Stomach smooth muscle (tissue), 2 donors: ENCODE results near the gene NRF1.

Experiments used
- H3K27ac ChIP-seq: one replicate; pipeline ENCODE4 v1.7.0; 2013; ENCODE audit warnings: mild to moderate bottlenecking, low read length, inconsistent platforms
- H3K27me3 ChIP-seq, 2 donors: one replicate each; pipeline ENCODE4 v1.7.0; 2013; ENCODE audit warnings: low read length in 2 of 2; ENCODE audit not compliant: insufficient read depth in 2 of 2, control insufficient read depth in 1 of 2
- H3K36me3 ChIP-seq, 2 donors: one replicate each; pipeline ENCODE4 v1.7.0; 2013; ENCODE audit warnings: low read length in 2 of 2; ENCODE audit not compliant: control insufficient read depth in 2 of 2, insufficient read depth in 2 of 2
- H3K4me1 ChIP-seq: one replicate; pipeline ENCODE4 v1.7.0; 2013; ENCODE audit warnings: low read length; ENCODE audit not compliant: control insufficient read depth, insufficient read depth
- H3K4me3 ChIP-seq, 2 donors: one replicate each; pipeline ENCODE4 v1.7.0; 2013; ENCODE audit warnings: low read length in 2 of 2
- H3K9ac ChIP-seq, 2 donors: one replicate each; pipeline ENCODE4 v1.7.0; 2013; ENCODE audit warnings: low read length in 2 of 2, mild to moderate bottlenecking in 1 of 2
- H3K9me3 ChIP-seq, 2 donors: one replicate each; pipeline ENCODE4 v1.7.0; 2013; ENCODE audit warnings: low read length in 2 of 2; ENCODE audit not compliant: control insufficient read depth in 2 of 2
- donor health status: healthy.
- donor health status: Pancreatic carcinoma.

NRF1 gene

DNA sequence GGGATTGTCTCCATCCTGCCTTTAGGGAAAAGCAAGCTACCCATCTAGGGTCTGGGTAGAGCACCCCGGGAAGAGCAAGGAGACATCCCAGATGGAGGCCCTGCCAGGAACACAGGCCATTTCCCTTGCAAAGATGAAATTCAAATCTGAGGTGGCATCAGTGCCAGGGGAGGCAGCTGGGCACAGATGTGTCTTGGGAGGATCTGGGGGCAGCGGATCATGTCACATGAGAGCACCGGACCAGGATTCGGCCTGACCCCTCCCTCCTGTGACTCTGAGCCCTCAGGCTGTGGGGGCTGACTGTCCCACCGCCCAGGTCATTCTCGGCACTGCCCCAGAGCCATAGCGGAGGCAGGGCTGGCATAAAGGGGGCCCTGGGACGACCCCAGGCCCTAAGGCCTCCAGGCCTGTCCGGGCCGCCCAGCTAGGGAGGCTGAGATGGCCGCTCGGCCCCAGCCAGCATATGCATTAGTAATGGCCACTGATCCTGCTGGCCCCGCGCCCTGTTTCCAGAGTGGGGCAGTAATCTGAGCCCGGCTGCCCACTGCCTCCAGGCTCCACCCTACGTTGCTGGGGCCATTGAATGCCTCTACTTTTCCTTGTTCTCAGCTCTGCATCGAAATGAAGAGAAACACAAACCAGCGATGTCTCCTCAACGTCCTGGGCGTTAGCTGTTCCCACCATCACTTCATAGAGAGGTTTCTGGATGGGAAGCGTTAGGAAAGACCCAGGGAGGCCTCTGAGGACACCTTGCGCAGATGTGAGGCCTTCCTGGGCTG is 192.8 kb downstream of the NRF1 start:
- H3K9ac ChIP-seq = no peak overlapping the region
- no peak overlapping the region for H3K4me3 ChIP-seq
- H3K4me1 ChIP-seq = no peaks in the 10 kb centered on the region
- H3K27ac ChIP-seq = no peak overlapping the region
- H3K27me3 ChIP-seq = peaks cover 0 to 6% of the 10 kb centered on the region in 2 donors
- no peaks in the 10 kb centered on the region for H3K9me3 ChIP-seq
- H3K36me3 ChIP-seq = no peaks in the 10 kb centered on the region

DNA sequence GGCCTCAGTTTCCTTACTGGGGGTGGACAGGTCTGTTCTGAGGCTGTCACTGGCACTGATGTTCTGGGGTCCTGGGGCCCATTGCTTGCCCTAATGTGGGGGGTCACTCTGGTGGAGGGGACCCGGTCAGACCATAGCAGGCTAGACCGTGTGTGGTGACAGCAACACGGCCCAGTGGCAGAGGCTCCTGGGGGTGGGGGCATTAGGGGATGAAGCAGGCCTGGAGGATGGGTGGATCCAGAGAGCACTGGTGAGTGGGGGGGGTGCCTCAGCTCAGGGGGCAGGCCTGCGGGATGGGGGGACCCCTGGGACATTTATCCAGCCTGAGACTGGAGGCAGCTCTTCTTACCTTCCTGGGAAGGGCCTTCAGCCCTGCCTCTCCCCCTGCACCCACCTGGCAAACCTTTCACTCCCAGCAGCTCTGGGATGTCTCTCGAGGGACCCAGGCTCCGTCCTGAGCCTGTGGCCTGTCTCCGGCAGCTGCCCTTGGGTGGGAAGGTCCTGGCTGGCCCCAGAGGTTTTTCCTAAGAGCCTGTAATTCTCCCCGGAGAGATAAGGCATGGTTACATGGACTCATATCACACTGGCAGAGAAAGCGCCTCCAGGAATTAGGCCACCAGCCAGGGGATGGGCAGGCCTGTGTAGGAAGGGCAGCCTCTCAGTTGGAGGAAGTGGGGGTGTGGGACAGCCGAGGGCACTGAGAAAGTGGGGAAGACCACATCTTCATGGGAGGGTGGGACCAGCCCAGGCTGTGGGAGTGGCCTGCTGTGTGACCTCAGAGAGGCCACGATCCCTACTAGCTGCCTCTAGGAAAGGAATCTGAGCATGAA is 193.6 kb downstream of the NRF1 start:
- Histone ChIP-seq H3K4me3 (no peak overlapping the region), H3K4me1 (no peaks in the 10 kb centered on the region), H3K27me3 (peaks cover 0 to 6% of the 10 kb centered on the region in 2 donors), H3K9ac (no peak overlapping the region), H3K9me3 (no peaks in the 10 kb centered on the region), H3K36me3 (no peaks in the 10 kb centered on the region), H3K27ac (no peak overlapping the region)
